Measurements from ENCODE around the gene ZC3H13.

DNA sequence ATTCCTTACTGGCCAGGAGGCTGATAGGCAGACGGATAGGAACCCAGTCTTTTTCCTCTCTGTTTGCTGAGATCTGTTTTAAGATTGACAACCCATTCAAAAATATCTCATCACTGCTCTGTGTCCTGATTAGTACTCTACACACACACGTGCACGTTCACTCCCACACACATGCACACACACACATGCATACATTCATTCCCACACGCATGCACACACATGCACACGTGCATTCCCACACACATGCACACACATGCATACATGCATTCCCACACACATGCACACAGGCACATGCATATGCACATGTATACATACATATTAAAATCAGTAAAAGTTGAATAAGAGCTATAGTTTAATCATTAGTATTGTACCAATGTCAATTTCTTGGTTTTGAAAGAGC, 120.4 kb downstream of the ZC3H13 start:
- TF ChIP-seq, protein P1, sequence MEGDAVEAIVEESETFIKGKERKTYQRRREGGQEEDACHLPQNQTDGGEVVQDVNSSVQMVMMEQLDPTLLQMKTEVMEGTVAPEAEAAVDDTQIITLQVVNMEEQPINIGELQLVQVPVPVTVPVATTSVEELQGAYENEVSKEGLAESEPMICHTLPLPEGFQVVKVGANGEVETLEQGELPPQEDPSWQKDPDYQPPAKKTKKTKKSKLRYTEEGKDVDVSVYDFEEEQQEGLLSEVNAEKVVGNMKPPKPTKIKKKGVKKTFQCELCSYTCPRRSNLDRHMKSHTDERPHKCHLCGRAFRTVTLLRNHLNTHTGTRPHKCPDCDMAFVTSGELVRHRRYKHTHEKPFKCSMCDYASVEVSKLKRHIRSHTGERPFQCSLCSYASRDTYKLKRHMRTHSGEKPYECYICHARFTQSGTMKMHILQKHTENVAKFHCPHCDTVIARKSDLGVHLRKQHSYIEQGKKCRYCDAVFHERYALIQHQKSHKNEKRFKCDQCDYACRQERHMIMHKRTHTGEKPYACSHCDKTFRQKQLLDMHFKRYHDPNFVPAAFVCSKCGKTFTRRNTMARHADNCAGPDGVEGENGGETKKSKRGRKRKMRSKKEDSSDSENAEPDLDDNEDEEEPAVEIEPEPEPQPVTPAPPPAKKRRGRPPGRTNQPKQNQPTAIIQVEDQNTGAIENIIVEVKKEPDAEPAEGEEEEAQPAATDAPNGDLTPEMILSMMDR (conservative IDR thresholded peaks at IDR 0.05; ENCODE audit: low read depth, low read length): no peak
- TF ChIP-seq EZH2 (IDR thresholded peaks at IDR 0.05; ENCODE audit: borderline replicate concordance, low read depth, low read length, poor library complexity, severe bottlenecking): no peak

Measured in A673 (cell line).